Lower leg skin (tissue), 4 donors: ENCODE results near the gene MEIOB. TPM values are rescaled to one million over a fixed set of nuclear protein-coding genes. Genes with fewer than 3 reads are reported as not detected.

Experiments
- DNase-seq, 2 donors: peaks; one replicate each; pipeline ENCODE4 v3.0.0-alpha.2; 2019; ENCODE audit warnings: low spot score in 2 of 2
- H3K4me3 ChIP-seq: fragments of 200-600 bp; sonication (generic); 2 replicates; pipeline ENCODE4 v1.5.1; 2017; ENCODE audit warnings: mild to moderate bottlenecking, low read depth; ENCODE audit not compliant: poor library complexity, severe bottlenecking
- CTCF ChIP-seq, 3 donors: fragments of 450-650 bp; IDR thresholded peaks; one replicate each; pipeline ENCODE4 v1.5.1; 2016; ENCODE audit warnings: antibody characterized with exemption in 3 of 3, mild to moderate bottlenecking in 3 of 3, moderate library complexity in 2 of 3
- POLR2A ChIP-seq, 2 donors: fragments of 450-650 bp; IDR thresholded peaks; one replicate each; pipeline ENCODE4 v1.6.1; 2016 to 2017; ENCODE audit warnings: antibody characterized with exemption in 2 of 2, mild to moderate bottlenecking in 1 of 2, moderate library complexity in 1 of 2
- WGBS, 2 donors: methylation state at CpG; one replicate each; pipeline ENCODE4 v1.1.5; 2018; 5-methylcytosine and 5-hydroxymethylcytosine counted together
- intact Hi-C: fragments of 100-400 bp; cut with DNase I; formaldehyde crosslinking; loops from one replicate; pipeline ENCODE4 v1.15.0; 2023; ENCODE audit warnings: low total_unique reads
- total RNA-seq, 4 donors: library from RNA; depleted of rRNA; stranded (reverse); fragments of >200 nt; gene quantifications; one replicate each; pipeline ENCODE4 v1.1.0, GENCODE V29; 2016

Gene MEIOB
- total RNA-seq, 4 donors from 2014 or later: 0.42 TPM; not detected in 3

GRCh38 chr16:1812732-1813163, 59.2 kb downstream of the MEIOB start:
- intact Hi-C loops: no loop called here
- 16 to 24% methylated on average over 17 of the region's 17 CpGs for WGBS, 2 donors
- TF ChIP-seq POLR2A (IDR thresholded peaks at IDR 0.05) (no peak), CTCF (IDR thresholded peaks at IDR 0.05) (no peak)
- H3K4me3 ChIP-seq: no peak overlapping the region
- no peak for DNase-seq

- intact Hi-C loops: no loop called here
- 96% methylated on average over 12 to 16 of the region's 16 CpGs for WGBS, 2 donors
- TF ChIP-seq POLR2A (IDR thresholded peaks at IDR 0.05): no peak
- no peak for TF ChIP-seq CTCF (IDR thresholded peaks at IDR 0.05)
- DNase-seq: no peak
- H3K4me3 ChIP-seq: no peak overlapping the region
Measured at GRCh38 chr16:1810536-1810935, 61.4 kb downstream of the MEIOB start.

GRCh38 chr16:1810106-1810505, 61.9 kb downstream of the MEIOB start:
- WGBS, 2 donors: 94 to 96% methylated on average over 16 of the region's 16 CpGs
- no peak overlapping the region for H3K4me3 ChIP-seq
- no peak for DNase-seq
- intact Hi-C loops: no loop called here
- TF ChIP-seq POLR2A (IDR thresholded peaks at IDR 0.05) (no peak), CTCF (IDR thresholded peaks at IDR 0.05) (no peak)

- TF ChIP-seq CTCF (IDR thresholded peaks at IDR 0.05) (no peak), POLR2A (IDR thresholded peaks at IDR 0.05) (no peak)
- WGBS, 2 donors: 76 to 81% methylated on average over 19 to 21 of the region's 28 CpGs
- intact Hi-C loops: no loop called here
- no peak for DNase-seq
- no peak overlapping the region for H3K4me3 ChIP-seq
Measured at GRCh38 chr16:1809281-1809801, 62.6 kb downstream of the MEIOB start.

- no peak overlapping the region for H3K4me3 ChIP-seq
- no peak for TF ChIP-seq CTCF (IDR thresholded peaks at IDR 0.05)
- no peak for TF ChIP-seq POLR2A (IDR thresholded peaks at IDR 0.05)
- 81% methylated on average over 18 of the region's 18 CpGs for whole genome bisulfite sequencing, 2 donors
- no peak for DNase-seq
- intact Hi-C loops: no loop called here
Measured at GRCh38 chr16:1808691-1809090, 63.3 kb downstream of the MEIOB start.

GRCh38 chr16:1807626-1808025, 64.3 kb downstream of the MEIOB start:
- no peak overlapping the region for H3K4me3 ChIP-seq
- 84 to 88% methylated on average over 10 of the region's 10 CpGs for WGBS, 2 donors
- intact Hi-C loops: no loop called here
- TF ChIP-seq POLR2A (IDR thresholded peaks at IDR 0.05): no peak
- no peak for TF ChIP-seq CTCF (IDR thresholded peaks at IDR 0.05)
- no peak for DNase-seq
